PC-3 (cell line): Measurements from ENCODE around the gene PTPN22. TPM values are rescaled to one million over a fixed set of nuclear protein-coding genes. Genes with fewer than 3 reads are reported as not detected.

Source experiments
- ATAC-seq: fragments of 200-7000 bp; cut with Tn5 transposase; 2 replicates; pipeline ENCODE4 v1.9.1; 2020; ENCODE audit warnings: mild to moderate bottlenecking, moderate library complexity
- BruUV-seq: library from RNA; stranded (reverse); fragments of 400-500 nt; replicated peaks from 2 replicates; lab custom pipeline; 2021; lab: Mats Ljungman, UMichigan
- CTCF ChIA-PET: fragments of 300-600 bp; sonication (Branson Sonifier 250); formaldehyde crosslinking; loops from one replicate; lab custom pipeline; 2022; ENCODE audit warnings: antibody characterized with exemption; lab: Charles Lee
- POLR2A ChIA-PET: fragments of 300-600 bp; sonication (Branson Sonifier 250); formaldehyde crosslinking; loops from one replicate; lab custom pipeline; 2022; ENCODE audit warnings: antibody characterized with exemption; ENCODE audit not compliant: unreplicated experiment; lab: Charles Lee
- DNase-seq: peaks from one replicate; pipeline ENCODE4 v3.0.0-alpha.2; 2015
- H2AFZ ChIP-seq: fragments of 300-600 bp; sonication (generic); 2 replicates; pipeline ENCODE4 v1.6.0; 2016; ENCODE audit warnings: antibody characterized with exemption, low read length
- H3F3A ChIP-seq: fragments of 300-600 bp; sonication (generic); one replicate; pipeline ENCODE4 v1.6.0; 2017; ENCODE audit warnings: antibody characterized with exemption, low read length, control low read depth, mild to moderate bottlenecking; ENCODE audit not compliant: unreplicated experiment
- H3K27ac ChIP-seq: fragments of 300-600 bp; sonication (generic); 2 replicates; pipeline ENCODE4 v1.5.1; 2016; ENCODE audit warnings: mild to moderate bottlenecking, low read length
- H3K27me3 ChIP-seq: fragments of 300-600 bp; sonication (generic); 2 replicates; pipeline ENCODE4 v1.6.1; 2016; ENCODE audit warnings: low read length, mixed read lengths
- H3K36me3 ChIP-seq: fragments of 300-600 bp; sonication (generic); 2 replicates; pipeline ENCODE4 v1.6.1; 2016; ENCODE audit warnings: low read depth, mixed run types, low read length, mixed read lengths
- H3K4me1 ChIP-seq: fragments of 300-600 bp; sonication (generic); 2 replicates; pipeline ENCODE4 v1.5.1; 2016; ENCODE audit warnings: low read length; ENCODE audit not compliant: insufficient read depth
- H3K4me2 ChIP-seq: fragments of 300-600 bp; sonication (generic); 2 replicates; pipeline ENCODE4 v1.6.0; 2016; ENCODE audit warnings: low read length
- H3K4me3 ChIP-seq: fragments of 300-600 bp; sonication (generic); 2 replicates; pipeline ENCODE4 v1.5.1; 2016; ENCODE audit warnings: mild to moderate bottlenecking, low read length, mixed read lengths
- H3K79me2 ChIP-seq: fragments of 300-600 bp; sonication (generic); 2 replicates; pipeline ENCODE4 v1.6.1; 2017; ENCODE audit warnings: low read length, mixed read lengths
- H3K9ac ChIP-seq: fragments of 300-600 bp; sonication (generic); 2 replicates; pipeline ENCODE4 v1.6.0; 2016; ENCODE audit warnings: mild to moderate bottlenecking, low read length
- H3K9me2 ChIP-seq: fragments of 300-600 bp; sonication (generic); replicated peaks from 2 replicates; pipeline ENCODE4 v1.6.1; 2016; ENCODE audit warnings: mixed run types, low read length, mixed read lengths
- H3K9me3 ChIP-seq: fragments of 300-600 bp; sonication (generic); 2 replicates; pipeline ENCODE4 v1.6.1; 2016; ENCODE audit warnings: low read length, mixed read lengths
- H4K20me1 ChIP-seq: fragments of 300-600 bp; sonication (generic); 2 replicates; pipeline ENCODE4 v1.6.1; 2016; ENCODE audit warnings: low read length, mixed read lengths
- EZH2 ChIP-seq: fragments of 300-600 bp; sonication (generic); IDR thresholded peaks from one replicate; pipeline ENCODE4 v1.6.1; 2017; ENCODE audit warnings: antibody characterized with exemption, mild to moderate bottlenecking, low read length; ENCODE audit not compliant: unreplicated experiment
- EZH2phosphoT487 ChIP-seq: fragments of 300-600 bp; sonication (generic); IDR thresholded peaks from 2 replicates; pipeline ENCODE4 v1.6.1; 2018; ENCODE audit warnings: mild to moderate bottlenecking, antibody characterized with exemption, low read length, borderline replicate concordance
- intact Hi-C: fragments of 100-400 bp; cut with micrococcal nuclease; formaldehyde crosslinking; loops from 2 replicates; pipeline ENCODE4 v1.9.0; 2023
- total RNA-seq: library from RNA; depleted of rRNA; stranded (reverse); fragments of >200 nt; gene quantifications from 2 replicates; pipeline ENCODE4 v1.2.3, GENCODE V29; 2014
- TF ChIP-seq, protein P1 (sequence below): fragments of 300-600 bp; sonication (generic); conservative IDR thresholded peaks from 2 replicates; pipeline ENCODE4 v1.5.1; 2017; ENCODE audit warnings: antibody characterized with exemption, low read depth, mild to moderate bottlenecking, low read length

Gene PTPN22
- total RNA-seq, 1 experiment from 2014 or later: 0.04 TPM

DNA sequence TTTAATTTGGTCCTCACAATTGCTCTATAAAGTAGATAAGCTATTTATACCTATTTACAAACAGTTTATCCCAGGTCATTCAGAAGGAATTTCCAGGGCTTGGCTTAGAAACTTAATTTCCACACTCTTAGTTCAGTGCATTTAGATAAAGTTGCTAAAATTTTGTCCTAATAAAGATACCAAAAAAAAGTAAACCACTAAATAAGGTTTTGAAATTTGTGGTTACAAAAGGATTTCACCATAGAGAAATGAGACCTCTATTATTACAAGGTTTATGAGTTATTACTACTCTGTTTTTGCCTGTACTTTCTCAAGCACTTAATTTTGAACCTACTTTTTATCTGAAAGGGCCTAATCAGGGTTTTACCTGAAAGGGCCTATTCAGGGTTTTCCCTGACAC, 22.4 kb downstream of the PTPN22 start:
- ChIA-PET CTCF (interaction anchor here (0.5 kb wide), 1 partner anchor 113 kb away, joined by 3 read pairs; no protein-coding TSS in a partner anchor), POLR2A (no interaction called here)
- Histone ChIP-seq H3K27me3 (no peaks in the 10 kb centered on the region), H3K36me3 (no peaks in the 10 kb centered on the region), H3K4me2 (no peak overlapping the region), H3F3A (no peaks in the 10 kb centered on the region), H3K9ac (no peak overlapping the region), H3K9me3 (no peaks in the 10 kb centered on the region), H4K20me1 (no peaks in the 10 kb centered on the region), H3K4me1 (no peaks in the 10 kb centered on the region), H3K4me3 (no peak overlapping the region), H2AFZ (no peak overlapping the region), H3K27ac (no peak overlapping the region), H3K79me2 (no peaks in the 10 kb centered on the region), H3K9me2 (no peaks in the 10 kb centered on the region)
- TF ChIP-seq EZH2phosphoT487 (no peak), EZH2 (no peak)
- TF ChIP-seq, protein P1, sequence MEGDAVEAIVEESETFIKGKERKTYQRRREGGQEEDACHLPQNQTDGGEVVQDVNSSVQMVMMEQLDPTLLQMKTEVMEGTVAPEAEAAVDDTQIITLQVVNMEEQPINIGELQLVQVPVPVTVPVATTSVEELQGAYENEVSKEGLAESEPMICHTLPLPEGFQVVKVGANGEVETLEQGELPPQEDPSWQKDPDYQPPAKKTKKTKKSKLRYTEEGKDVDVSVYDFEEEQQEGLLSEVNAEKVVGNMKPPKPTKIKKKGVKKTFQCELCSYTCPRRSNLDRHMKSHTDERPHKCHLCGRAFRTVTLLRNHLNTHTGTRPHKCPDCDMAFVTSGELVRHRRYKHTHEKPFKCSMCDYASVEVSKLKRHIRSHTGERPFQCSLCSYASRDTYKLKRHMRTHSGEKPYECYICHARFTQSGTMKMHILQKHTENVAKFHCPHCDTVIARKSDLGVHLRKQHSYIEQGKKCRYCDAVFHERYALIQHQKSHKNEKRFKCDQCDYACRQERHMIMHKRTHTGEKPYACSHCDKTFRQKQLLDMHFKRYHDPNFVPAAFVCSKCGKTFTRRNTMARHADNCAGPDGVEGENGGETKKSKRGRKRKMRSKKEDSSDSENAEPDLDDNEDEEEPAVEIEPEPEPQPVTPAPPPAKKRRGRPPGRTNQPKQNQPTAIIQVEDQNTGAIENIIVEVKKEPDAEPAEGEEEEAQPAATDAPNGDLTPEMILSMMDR: no peak
- no TSS peak for BruUV-seq
- ATAC-seq (no peak), DNase-seq (no peak)
- intact Hi-C loops: no loop called here

DNA sequence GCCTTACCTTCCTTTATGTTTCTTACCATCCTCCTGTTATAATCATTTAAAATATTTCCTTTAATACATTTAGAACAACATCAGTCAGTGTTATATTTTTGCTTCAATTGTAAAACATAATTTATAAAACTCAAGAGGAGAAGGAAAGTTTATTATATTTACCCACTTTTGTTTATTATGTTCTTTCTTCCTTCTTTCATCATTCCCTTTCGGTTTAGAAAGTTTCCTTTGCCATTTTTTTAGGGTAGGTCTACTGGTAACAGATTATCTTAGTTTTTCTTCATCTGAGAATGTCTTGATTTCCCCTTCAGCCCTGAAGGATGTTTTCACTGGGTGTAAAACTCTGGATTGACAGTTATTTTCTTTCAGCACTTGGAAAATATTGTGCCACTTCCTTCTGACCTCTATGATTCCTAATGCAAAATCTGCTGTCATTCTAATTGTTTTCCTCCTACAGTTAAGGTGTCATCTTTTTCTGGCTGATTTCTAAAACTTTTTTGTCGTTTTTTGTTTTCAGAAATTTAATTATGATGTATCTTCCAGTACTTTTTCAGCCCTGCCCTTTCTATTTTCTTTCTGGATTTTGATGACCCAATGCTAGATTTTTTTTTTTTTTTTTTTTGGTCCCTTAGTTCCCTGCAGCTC, 25.0 kb downstream of the PTPN22 start:
- no peaks in the 10 kb centered on the region for H3F3A ChIP-seq
- H3K9me2 ChIP-seq: no peaks in the 10 kb centered on the region
- no peaks in the 10 kb centered on the region for H3K27me3 ChIP-seq
- H3K79me2 ChIP-seq: no peaks in the 10 kb centered on the region
- H2AFZ ChIP-seq: no peak overlapping the region
- intact Hi-C loops: no loop called here
- no peaks in the 10 kb centered on the region for H4K20me1 ChIP-seq
- DNase-seq (no peak), ATAC-seq (no peak)
- no peaks in the 10 kb centered on the region for H3K4me1 ChIP-seq
- POLR2A ChIA-PET: no interaction called here
- TF ChIP-seq EZH2 (no peak), EZH2phosphoT487 (no peak)
- TF ChIP-seq, protein P1: no peak
- no peak overlapping the region for H3K4me2 ChIP-seq
- H3K27ac ChIP-seq: no peak overlapping the region
- H3K9me3 ChIP-seq: no peaks in the 10 kb centered on the region
- CTCF ChIA-PET: no interaction called here
- H3K9ac ChIP-seq: no peak overlapping the region
- H3K4me3 ChIP-seq: no peak overlapping the region
- H3K36me3 ChIP-seq: no peaks in the 10 kb centered on the region
- BruUV-seq: no TSS peak

DNA sequence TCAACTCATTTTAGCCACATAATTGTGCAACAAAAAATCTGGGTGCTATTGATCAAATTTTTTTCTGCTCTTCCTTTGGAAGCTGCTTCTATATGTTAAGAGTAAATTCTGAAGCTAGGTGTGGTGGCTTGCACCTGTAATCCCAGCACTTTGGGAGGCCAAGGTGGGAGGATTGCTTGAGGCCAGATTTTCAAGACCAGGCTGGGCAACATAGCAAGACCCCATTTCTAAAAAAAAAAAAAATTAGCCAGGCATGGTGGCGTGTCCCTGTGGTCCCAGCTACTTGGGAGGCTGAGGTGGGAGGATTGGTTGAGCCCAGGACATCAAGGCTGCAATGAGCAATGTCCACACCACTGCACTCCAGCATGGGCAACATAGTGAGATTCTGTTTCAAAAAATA, 35.0 kb downstream of the PTPN22 start:
- DNase-seq: no peak
- ChIA-PET POLR2A (no interaction called here), CTCF (no interaction called here)
- H3K27me3 ChIP-seq: no peaks in the 10 kb centered on the region
- TF ChIP-seq EZH2: no peak
- TF ChIP-seq EZH2phosphoT487: no peak
- TF ChIP-seq, protein P1: no peak
- no peak overlapping the region for H3K9ac ChIP-seq
- no peak overlapping the region for H3K27ac ChIP-seq
- BruUV-seq: no TSS peak
- intact Hi-C loops: loop anchor here (5.0 to 10.0 kb wide), 2 partner anchors 126 to 448 kb away; no protein-coding TSS in a partner anchor
- no peaks in the 10 kb centered on the region for H3F3A ChIP-seq
- no peak overlapping the region for H3K4me2 ChIP-seq
- no peaks in the 10 kb centered on the region for H3K9me2 ChIP-seq
- no peaks in the 10 kb centered on the region for H3K79me2 ChIP-seq
- H3K9me3 ChIP-seq: no peaks in the 10 kb centered on the region
- H3K4me3 ChIP-seq: no peak overlapping the region
- H2AFZ ChIP-seq: no peak overlapping the region
- no peak for ATAC-seq
- no peaks in the 10 kb centered on the region for H4K20me1 ChIP-seq
- no peaks in the 10 kb centered on the region for H3K36me3 ChIP-seq
- no peaks in the 10 kb centered on the region for H3K4me1 ChIP-seq
